Memory B cell (primary cell): ENCODE measurements around the gene LRRTM4.
"Not testable (repeated sequence)": the region's sequence is repeated elsewhere in the genome, so short reads cannot be mapped to it uniquely, and the experiment has no call there.

ENCODE experiments used
- ATAC-seq: fragments of 150-1000 bp; cut with Tn5 transposase; 2 replicates; pipeline ENCODE4 v1.10.0; 2021; ENCODE audit warnings: low read depth, mild to moderate bottlenecking, moderate library complexity
- DNase-seq, 2 donors: peaks; one replicate each; pipeline ENCODE4 v3.0.0; 2022; ENCODE audit warnings: low spot score in 2 of 2
- H3K27ac Mint-ChIP-seq: one replicate; pipeline ENCODE4 v1.8.0; 2022; ENCODE audit warnings: mild to moderate bottlenecking, moderate library complexity, mixed read lengths
- H3K27me3 Mint-ChIP-seq: one replicate; pipeline ENCODE4 v1.8.0; 2022; ENCODE audit warnings: mixed read lengths
- H3K36me3 Mint-ChIP-seq: one replicate; pipeline ENCODE4 v1.8.0; 2022; ENCODE audit warnings: mild to moderate bottlenecking, mixed read lengths
- H3K4me1 Mint-ChIP-seq: one replicate; pipeline ENCODE4 v1.8.0; 2022; ENCODE audit warnings: mixed read lengths
- H3K4me3 Mint-ChIP-seq: one replicate; pipeline ENCODE4 v1.8.0; 2022; ENCODE audit warnings: mild to moderate bottlenecking, moderate library complexity, mixed read lengths
- H3K9me3 Mint-ChIP-seq: one replicate; pipeline ENCODE4 v1.8.0; 2022; ENCODE audit warnings: mixed read lengths

Gene LRRTM4

GRCh38 chr2:77095096-77095495 lies 427.1 kb downstream of the LRRTM4 start:
- Mint-ChIP-seq H3K36me3 (no peaks in the 10 kb centered on the region), H3K27ac (no peak overlapping the region), H3K9me3 (peaks cover 2% of the 10 kb centered on the region), H3K4me3 (no peak overlapping the region), H3K4me1 (no peaks in the 10 kb centered on the region), H3K27me3 (no peaks in the 10 kb centered on the region)
- ATAC-seq (no peak), DNase-seq (no peak)

- H3K4me3 Mint-ChIP-seq, H3K9me3 Mint-ChIP-seq, ATAC-seq, H3K27ac Mint-ChIP-seq, H3K36me3 Mint-ChIP-seq, H3K27me3 Mint-ChIP-seq, H3K4me1 Mint-ChIP-seq, DNase-seq: not testable (repeated sequence)
Measured at GRCh38 chr2:77088424-77088823, 433.8 kb downstream of the LRRTM4 start.

DNA sequence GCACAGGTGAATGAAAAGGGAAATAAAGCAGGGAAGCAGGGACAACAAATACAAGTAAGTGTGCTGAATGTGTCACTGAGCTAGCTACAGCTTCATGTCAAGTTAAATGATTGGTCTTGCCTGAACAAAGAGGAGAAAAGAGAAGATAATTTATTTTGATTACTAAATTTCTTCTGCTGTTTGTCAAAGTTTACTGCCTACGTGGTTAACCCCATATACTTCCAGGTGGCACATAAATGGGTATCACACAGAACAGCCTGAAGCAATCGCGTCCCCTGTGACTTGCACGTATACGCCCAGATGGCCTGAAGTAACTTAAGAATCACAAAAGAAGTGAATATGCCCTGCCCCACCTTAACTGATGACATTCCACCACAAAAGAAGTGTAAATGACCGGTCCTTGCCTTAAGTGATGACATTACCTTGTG lies 434.2 kb downstream of the LRRTM4 start:
- Mint-ChIP-seq H3K27ac (no peak overlapping the region), H3K9me3 (peaks cover 9% of the 10 kb centered on the region), H3K36me3 (no peaks in the 10 kb centered on the region), H3K27me3 (peaks cover 4% of the 10 kb centered on the region), H3K4me1 (no peaks in the 10 kb centered on the region), H3K4me3 (no peak overlapping the region)
- no peak for ATAC-seq
- no peak for DNase-seq

DNA sequence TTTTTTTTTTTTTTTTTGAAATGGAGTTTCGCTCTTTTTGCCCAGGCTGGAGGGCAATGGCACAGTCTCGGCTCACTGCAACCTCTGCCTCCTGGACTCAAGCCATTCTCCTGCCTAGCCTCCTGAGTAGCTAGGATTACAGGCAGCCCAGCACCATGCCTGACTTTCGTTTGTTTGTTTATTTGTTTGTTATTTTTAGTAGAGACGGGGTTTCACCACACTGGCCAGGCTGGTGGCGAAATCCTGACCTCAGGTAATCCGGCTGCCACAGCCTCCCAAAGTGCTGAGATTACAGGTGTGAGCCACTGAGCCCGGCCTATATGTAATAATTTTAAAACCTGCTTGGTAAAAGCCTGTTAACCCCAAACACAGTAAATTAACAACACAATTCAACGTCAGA lies 435.7 kb downstream of the LRRTM4 start:
- Mint-ChIP-seq H3K36me3 (no peaks in the 10 kb centered on the region), H3K27ac (no peak overlapping the region), H3K9me3 (peaks cover 9% of the 10 kb centered on the region), H3K27me3 (peaks cover 4% of the 10 kb centered on the region), H3K4me1 (no peaks in the 10 kb centered on the region), H3K4me3 (no peak overlapping the region)
- no peak for DNase-seq
- ATAC-seq, result no peak

GRCh38 chr2:77086051-77086450 lies 436.1 kb downstream of the LRRTM4 start:
- ATAC-seq (no peak), DNase-seq (no peak)
- Mint-ChIP-seq H3K27ac (no peak overlapping the region), H3K4me3 (no peak overlapping the region), H3K27me3 (peaks cover 4% of the 10 kb centered on the region), H3K9me3 (peaks cover 9% of the 10 kb centered on the region), H3K4me1 (no peaks in the 10 kb centered on the region), H3K36me3 (no peaks in the 10 kb centered on the region)

- H3K27me3 Mint-ChIP-seq, result peaks cover 4% of the 10 kb centered on the region
- H3K9me3 Mint-ChIP-seq, result peaks cover 11% of the 10 kb centered on the region
- no peaks in the 10 kb centered on the region for H3K36me3 Mint-ChIP-seq
- ATAC-seq, result no peak
- no peak for DNase-seq
- no peak overlapping the region for H3K4me3 Mint-ChIP-seq
- no peaks in the 10 kb centered on the region for H3K4me1 Mint-ChIP-seq
- no peak overlapping the region for H3K27ac Mint-ChIP-seq
Measured at GRCh38 chr2:77085561-77085960, 436.6 kb downstream of the LRRTM4 start.

- H3K36me3 Mint-ChIP-seq, result no peaks in the 10 kb centered on the region
- H3K4me1 Mint-ChIP-seq, result no peaks in the 10 kb centered on the region
- H3K9me3 Mint-ChIP-seq, result peaks cover 7% of the 10 kb centered on the region
- H3K4me3 Mint-ChIP-seq, result no peak overlapping the region
- no peak for ATAC-seq
- DNase-seq, result no peak
- no peaks in the 10 kb centered on the region for H3K27me3 Mint-ChIP-seq
- no peak overlapping the region for H3K27ac Mint-ChIP-seq
Measured at GRCh38 chr2:77081597-77081996, 440.6 kb downstream of the LRRTM4 start.

DNA sequence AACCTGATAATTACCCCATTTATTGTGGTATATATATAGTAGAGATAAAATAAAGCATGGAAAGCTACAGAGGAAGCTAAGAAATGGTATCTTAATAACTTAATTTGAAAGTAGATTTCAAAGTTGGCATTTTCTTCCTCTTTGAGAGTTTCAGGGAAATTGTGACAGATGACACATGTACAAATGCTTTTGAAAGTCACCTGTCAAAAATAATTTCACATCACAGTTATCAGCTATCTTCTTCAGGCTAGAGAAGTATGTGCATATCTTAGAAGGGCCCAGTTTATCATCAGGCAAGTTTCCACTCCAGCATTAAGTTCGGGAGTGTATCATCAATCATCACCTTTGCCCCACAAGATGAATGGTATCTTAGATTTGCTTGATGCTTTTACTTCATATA lies 457.9 kb downstream of the LRRTM4 start:
- H3K4me1 Mint-ChIP-seq, result no peaks in the 10 kb centered on the region
- no peak overlapping the region for H3K4me3 Mint-ChIP-seq
- H3K9me3 Mint-ChIP-seq, result peaks cover 2% of the 10 kb centered on the region
- H3K27me3 Mint-ChIP-seq, result no peaks in the 10 kb centered on the region
- no peak overlapping the region for H3K27ac Mint-ChIP-seq
- H3K36me3 Mint-ChIP-seq, result no peaks in the 10 kb centered on the region
- DNase-seq, result no peak
- ATAC-seq, result no peak

DNA sequence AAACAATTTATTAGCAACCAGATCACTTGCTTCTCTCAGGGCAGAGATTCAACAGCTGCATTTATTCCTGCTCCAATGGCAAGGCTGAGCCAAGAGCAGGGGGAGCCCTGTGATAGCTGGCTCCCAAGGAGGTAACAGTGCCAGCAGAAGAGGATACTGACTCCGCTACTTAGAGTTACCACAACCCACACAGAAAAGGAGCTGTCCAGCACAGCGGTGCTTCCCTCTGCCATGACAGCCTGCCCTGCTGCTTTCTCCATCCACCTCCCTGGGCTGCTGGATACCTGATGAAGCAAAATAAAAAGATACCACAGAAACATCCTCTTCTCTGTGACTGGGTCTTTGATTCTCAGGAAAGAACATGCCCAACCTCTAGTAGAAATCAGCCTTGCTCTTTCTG lies 467.2 kb downstream of the LRRTM4 start:
- DNase-seq (no peak), ATAC-seq (no peak)

GRCh38 chr2:77046339-77046738 lies 475.8 kb downstream of the LRRTM4 start:
- H3K4me3 Mint-ChIP-seq, result no peak overlapping the region
- no peaks in the 10 kb centered on the region for H3K4me1 Mint-ChIP-seq
- H3K27ac Mint-ChIP-seq, result no peak overlapping the region
- ATAC-seq, result no peak
- no peaks in the 10 kb centered on the region for H3K36me3 Mint-ChIP-seq
- DNase-seq, result no peak
- no peaks in the 10 kb centered on the region for H3K27me3 Mint-ChIP-seq
- peaks cover 4% of the 10 kb centered on the region for H3K9me3 Mint-ChIP-seq

More for the DNA sequence above, 467.2 kb downstream of the LRRTM4 start:
- no peak overlapping the region for H3K4me3 Mint-ChIP-seq
- no peaks in the 10 kb centered on the region for H3K36me3 Mint-ChIP-seq
- H3K9me3 Mint-ChIP-seq, result no peaks in the 10 kb centered on the region
- no peak overlapping the region for H3K27ac Mint-ChIP-seq
- no peaks in the 10 kb centered on the region for H3K27me3 Mint-ChIP-seq
- H3K4me1 Mint-ChIP-seq, result no peaks in the 10 kb centered on the region

- H3K27ac Mint-ChIP-seq, H3K36me3 Mint-ChIP-seq, H3K4me3 Mint-ChIP-seq, H3K27me3 Mint-ChIP-seq, DNase-seq, ATAC-seq, H3K9me3 Mint-ChIP-seq, H3K4me1 Mint-ChIP-seq: not testable (repeated sequence)
Measured at GRCh38 chr2:77045456-77045855, 476.7 kb downstream of the LRRTM4 start.

DNA sequence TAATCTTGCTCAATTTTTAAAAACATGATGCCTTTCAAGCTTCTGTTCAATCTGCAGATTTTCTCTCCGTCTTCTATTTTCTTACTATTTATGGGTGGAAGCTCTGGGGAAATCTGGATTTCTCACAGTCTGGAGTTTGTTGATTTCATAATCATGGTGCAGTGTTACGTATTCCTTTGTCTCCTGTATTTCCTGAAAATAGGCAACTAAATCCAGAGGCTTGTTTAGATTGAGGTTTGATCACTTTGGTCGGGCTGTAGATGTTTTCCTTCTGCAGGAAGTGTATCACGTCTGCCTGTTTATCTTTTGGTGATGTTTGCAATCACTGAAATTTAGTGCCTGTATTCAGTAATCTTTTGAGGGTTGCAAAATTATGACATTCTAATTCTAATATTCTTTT lies 487.7 kb downstream of the LRRTM4 start:
- H3K4me1 Mint-ChIP-seq, result no peaks in the 10 kb centered on the region
- no peaks in the 10 kb centered on the region for H3K36me3 Mint-ChIP-seq
- H3K9me3 Mint-ChIP-seq, result peaks cover 4% of the 10 kb centered on the region
- no peak overlapping the region for H3K27ac Mint-ChIP-seq
- DNase-seq (no peak), ATAC-seq (no peak)
- no peaks in the 10 kb centered on the region for H3K27me3 Mint-ChIP-seq
- H3K4me3 Mint-ChIP-seq, result no peak overlapping the region

GRCh38 chr2:77029237-77029636 lies 492.9 kb downstream of the LRRTM4 start:
- ATAC-seq, H3K27ac Mint-ChIP-seq, H3K4me1 Mint-ChIP-seq, H3K4me3 Mint-ChIP-seq, H3K27me3 Mint-ChIP-seq, H3K9me3 Mint-ChIP-seq, H3K36me3 Mint-ChIP-seq, DNase-seq: not testable (repeated sequence)

DNA sequence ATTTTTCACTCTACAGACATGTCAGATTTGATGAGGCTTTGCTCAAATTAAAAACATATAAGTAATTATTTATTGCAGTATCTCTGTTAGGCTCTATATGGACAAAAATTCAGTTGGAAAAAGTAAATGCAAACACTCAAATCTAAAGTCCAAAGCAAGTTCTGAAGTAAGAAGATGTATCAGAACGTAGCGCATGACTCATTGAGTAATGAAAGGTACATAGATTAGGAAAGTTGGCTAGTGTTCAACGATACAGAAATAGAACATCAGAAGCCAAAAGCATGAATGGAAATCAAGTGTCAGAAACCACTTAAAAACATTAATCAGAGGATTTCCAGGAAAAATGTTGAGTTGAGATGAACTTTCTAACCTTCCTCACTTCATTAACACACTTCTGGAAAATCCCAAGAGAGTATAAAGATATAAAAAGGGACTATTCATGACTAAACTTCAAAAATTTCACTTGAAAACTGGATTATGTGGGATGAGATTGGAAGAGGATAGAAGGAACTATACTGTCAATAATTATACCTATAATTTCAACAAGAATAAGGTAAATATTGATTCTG lies 494.1 kb downstream of the LRRTM4 start:
- Mint-ChIP-seq H3K4me3 (no peak overlapping the region), H3K27ac (no peak overlapping the region), H3K4me1 (no peaks in the 10 kb centered on the region), H3K9me3 (peaks cover 14% of the 10 kb centered on the region), H3K27me3 (no peaks in the 10 kb centered on the region), H3K36me3 (no peaks in the 10 kb centered on the region)
- DNase-seq (no peak), ATAC-seq (no peak)

DNA sequence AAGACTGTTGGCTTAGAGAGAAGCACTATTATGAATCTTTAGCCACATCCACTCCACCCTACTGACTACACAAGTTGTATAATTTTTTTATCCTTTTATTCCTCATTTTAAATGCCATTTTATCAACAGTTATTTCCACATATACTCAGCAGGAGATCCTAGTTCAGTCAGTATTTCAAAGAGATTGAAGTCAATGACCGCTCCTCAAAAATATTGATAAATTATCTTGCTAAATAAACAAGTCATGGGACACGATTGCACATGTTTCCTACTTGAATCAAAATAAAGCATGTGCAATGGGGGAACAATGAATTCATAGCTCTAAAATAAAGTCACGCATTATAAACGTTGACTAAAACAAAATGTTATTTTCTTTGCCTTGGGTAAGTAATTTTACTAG lies 496.5 kb downstream of the LRRTM4 start:
- Mint-ChIP-seq H3K27me3 (no peaks in the 10 kb centered on the region), H3K4me3 (no peak overlapping the region), H3K36me3 (no peaks in the 10 kb centered on the region), H3K27ac (no peak overlapping the region), H3K4me1 (no peaks in the 10 kb centered on the region), H3K9me3 (peaks cover 13% of the 10 kb centered on the region)
- no peak for ATAC-seq
- DNase-seq, result no peak
